OCI-LY3 (cell line): ENCODE results near the gene ZCCHC4.

ENCODE experiments used
- H2AFZ ChIP-seq: fragments of 200-600, 300-600 bp; shearing (Covaris generic); 2 replicates; pipeline ENCODE4 v1.6.0; 2014; ENCODE audit warnings: antibody characterized with exemption, low read depth, low read length
- H3K27ac ChIP-seq: fragments of 200-600, 300-600 bp; sonication (generic); 2 replicates; pipeline ENCODE4 v1.5.1; 2014; ENCODE audit warnings: mild to moderate bottlenecking, low read length, moderate library complexity, mixed read lengths
- H3K27me3 ChIP-seq: fragments of 200-600, 300-600 bp; sonication (generic); 2 replicates; pipeline ENCODE4 v1.6.1; 2014; ENCODE audit warnings: low read depth, low read length, mixed read lengths
- H3K36me3 ChIP-seq: fragments of 200-600, 300-600 bp; sonication (generic); replicated peaks from 2 replicates; pipeline ENCODE3; 2014; ENCODE audit warnings: low read depth, low read length, mixed read lengths
- H3K4me1 ChIP-seq: fragments of 300-600, 200-600 bp; sonication (generic); 2 replicates; pipeline ENCODE4 v1.6.1; 2014; ENCODE audit warnings: low read length, mixed read lengths
- H3K4me2 ChIP-seq: fragments of 200-600, 300-600 bp; sonication (generic); 2 replicates; pipeline ENCODE4 v1.6.1; 2014; ENCODE audit warnings: low read length, mixed read lengths
- H3K4me3 ChIP-seq: fragments of 300-600, 200-600 bp; sonication (generic); 2 replicates; pipeline ENCODE4 v1.5.1; 2014; ENCODE audit warnings: antibody characterized with exemption, mild to moderate bottlenecking, low read length, moderate library complexity
- H3K79me2 ChIP-seq: fragments of 300-600, 200-600 bp; shearing (Covaris generic); 2 replicates; pipeline ENCODE4 v1.6.1; 2014; ENCODE audit warnings: mild to moderate bottlenecking, low read length, mixed read lengths
- H3K9ac ChIP-seq: fragments of 300-600, 200-600 bp; shearing (Covaris generic); 2 replicates; pipeline ENCODE4 v1.6.0; 2014; ENCODE audit warnings: mild to moderate bottlenecking, low read length, moderate library complexity
- H3K9me3 ChIP-seq: fragments of 200-600, 300-600 bp; shearing (Covaris generic); 2 replicates; pipeline ENCODE4 v1.6.1; 2014; ENCODE audit warnings: low read length, mixed read lengths; ENCODE audit not compliant: insufficient read depth
- H4K20me1 ChIP-seq: fragments of 200-600, 300-600 bp; sonication (generic); 2 replicates; pipeline ENCODE4 v1.6.1; 2016; ENCODE audit warnings: low read length, mixed read lengths; ENCODE audit not compliant: insufficient read depth
- EZH2phosphoT487 ChIP-seq: fragments of 200-600 bp; shearing (Covaris generic); IDR thresholded peaks from 2 replicates; pipeline ENCODE4 v1.6.1; 2018; ENCODE audit warnings: antibody characterized with exemption, mixed run types, low read depth
- TF ChIP-seq, protein P1 (sequence below): fragments of 200-600, 300-600 bp; sonication (generic); IDR thresholded peaks from 2 replicates; pipeline ENCODE4 v1.5.1; 2014; ENCODE audit warnings: antibody characterized with exemption, low read length, low read depth

Gene ZCCHC4

DNA sequence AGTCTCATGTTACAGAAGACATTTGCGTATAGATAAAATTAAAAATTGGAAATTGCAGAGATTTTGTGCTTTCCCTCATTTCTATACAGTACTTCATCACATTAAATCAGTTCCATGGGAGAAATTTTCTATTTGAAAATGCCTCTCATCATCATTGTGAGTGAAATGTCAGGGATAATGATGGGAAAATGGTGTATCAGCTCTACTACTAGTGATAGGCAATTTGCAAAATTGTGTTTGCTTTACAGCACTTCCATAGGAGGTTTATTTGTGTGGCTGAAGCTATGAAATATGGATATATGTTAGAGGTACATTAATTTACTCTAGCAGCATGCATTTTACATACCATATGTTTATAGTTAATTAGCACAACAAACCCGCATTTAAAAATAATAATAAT, 43.5 kb downstream of the ZCCHC4 start:
- no peaks in the 10 kb centered on the region for H3K9me3 ChIP-seq
- H3K79me2 ChIP-seq = no peaks in the 10 kb centered on the region
- H3K4me3 ChIP-seq = no peak overlapping the region
- H3K36me3 ChIP-seq = peaks cover 32% of the 10 kb centered on the region
- no peaks in the 10 kb centered on the region for H3K27me3 ChIP-seq
- TF ChIP-seq, protein P1, sequence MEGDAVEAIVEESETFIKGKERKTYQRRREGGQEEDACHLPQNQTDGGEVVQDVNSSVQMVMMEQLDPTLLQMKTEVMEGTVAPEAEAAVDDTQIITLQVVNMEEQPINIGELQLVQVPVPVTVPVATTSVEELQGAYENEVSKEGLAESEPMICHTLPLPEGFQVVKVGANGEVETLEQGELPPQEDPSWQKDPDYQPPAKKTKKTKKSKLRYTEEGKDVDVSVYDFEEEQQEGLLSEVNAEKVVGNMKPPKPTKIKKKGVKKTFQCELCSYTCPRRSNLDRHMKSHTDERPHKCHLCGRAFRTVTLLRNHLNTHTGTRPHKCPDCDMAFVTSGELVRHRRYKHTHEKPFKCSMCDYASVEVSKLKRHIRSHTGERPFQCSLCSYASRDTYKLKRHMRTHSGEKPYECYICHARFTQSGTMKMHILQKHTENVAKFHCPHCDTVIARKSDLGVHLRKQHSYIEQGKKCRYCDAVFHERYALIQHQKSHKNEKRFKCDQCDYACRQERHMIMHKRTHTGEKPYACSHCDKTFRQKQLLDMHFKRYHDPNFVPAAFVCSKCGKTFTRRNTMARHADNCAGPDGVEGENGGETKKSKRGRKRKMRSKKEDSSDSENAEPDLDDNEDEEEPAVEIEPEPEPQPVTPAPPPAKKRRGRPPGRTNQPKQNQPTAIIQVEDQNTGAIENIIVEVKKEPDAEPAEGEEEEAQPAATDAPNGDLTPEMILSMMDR = no peak
- no peak for TF ChIP-seq EZH2phosphoT487
- H3K4me2 ChIP-seq = no peak overlapping the region
- no peak overlapping the region for H3K27ac ChIP-seq
- no peaks in the 10 kb centered on the region for H4K20me1 ChIP-seq
- H3K9ac ChIP-seq = no peak overlapping the region
- H2AFZ ChIP-seq = no peak overlapping the region
- no peaks in the 10 kb centered on the region for H3K4me1 ChIP-seq

GRCh38 chr4:25358515-25359275, 46.1 kb downstream of the ZCCHC4 start:
- no peaks in the 10 kb centered on the region for H3K27me3 ChIP-seq
- no peaks in the 10 kb centered on the region for H3K4me1 ChIP-seq
- TF ChIP-seq, protein P1 = no peak
- TF ChIP-seq EZH2phosphoT487 = no peak
- H4K20me1 ChIP-seq = no peaks in the 10 kb centered on the region
- H3K4me2 ChIP-seq = no peak overlapping the region
- H2AFZ ChIP-seq = no peak overlapping the region
- H3K9me3 ChIP-seq = no peaks in the 10 kb centered on the region
- H3K4me3 ChIP-seq = no peak overlapping the region
- H3K36me3 ChIP-seq = peaks cover 26% of the 10 kb centered on the region
- no peaks in the 10 kb centered on the region for H3K79me2 ChIP-seq
- no peak overlapping the region for H3K27ac ChIP-seq
- no peak overlapping the region for H3K9ac ChIP-seq

DNA sequence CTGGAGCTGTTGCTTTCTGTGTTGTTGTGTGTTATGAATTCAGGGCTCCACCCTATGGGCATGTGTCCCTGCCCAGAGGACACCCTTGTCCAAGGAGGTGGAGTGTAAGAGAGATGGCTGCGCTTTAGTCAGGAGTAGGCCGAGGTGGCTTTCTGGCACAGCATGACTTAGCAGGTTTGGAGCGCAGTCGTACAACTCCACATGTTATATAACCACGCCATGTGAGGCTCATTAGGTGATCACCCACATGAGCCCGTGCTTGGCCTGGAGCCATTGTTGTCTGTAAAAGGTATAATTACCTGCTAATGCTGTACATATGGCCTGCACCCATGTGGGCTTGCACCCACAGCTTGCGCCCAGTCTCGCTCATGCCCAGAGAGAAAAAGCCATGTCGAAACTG, 48.7 kb downstream of the ZCCHC4 start:
- H4K20me1 ChIP-seq = no peaks in the 10 kb centered on the region
- H3K9me3 ChIP-seq = no peaks in the 10 kb centered on the region
- no peaks in the 10 kb centered on the region for H3K4me1 ChIP-seq
- H2AFZ ChIP-seq = no peak overlapping the region
- H3K9ac ChIP-seq = no peak overlapping the region
- no peaks in the 10 kb centered on the region for H3K79me2 ChIP-seq
- H3K36me3 ChIP-seq = peaks cover 35% of the 10 kb centered on the region
- H3K4me2 ChIP-seq = no peak overlapping the region
- no peak for TF ChIP-seq EZH2phosphoT487
- TF ChIP-seq, protein P1 = no peak
- H3K4me3 ChIP-seq = no peak overlapping the region
- H3K27ac ChIP-seq = no peak overlapping the region
- H3K27me3 ChIP-seq = no peaks in the 10 kb centered on the region

- no peaks in the 10 kb centered on the region for H4K20me1 ChIP-seq
Observed at GRCh38 chr4:25367004-25367621, 54.5 kb downstream of the ZCCHC4 start.

More at GRCh38 chr4:25367004-25367621, 54.5 kb downstream of the ZCCHC4 start:
- no peak overlapping the region for H3K27ac ChIP-seq
- no peak overlapping the region for H2AFZ ChIP-seq
- H3K36me3 ChIP-seq = peaks cover 13% of the 10 kb centered on the region
- H3K79me2 ChIP-seq = no peaks in the 10 kb centered on the region
- no peaks in the 10 kb centered on the region for H3K27me3 ChIP-seq
- H3K4me3 ChIP-seq = no peak overlapping the region
- no peak overlapping the region for H3K4me2 ChIP-seq
- no peaks in the 10 kb centered on the region for H3K9me3 ChIP-seq
- TF ChIP-seq, protein P1 = peak; percentile 70
- no peak for TF ChIP-seq EZH2phosphoT487
- H3K4me1 ChIP-seq = no peaks in the 10 kb centered on the region
- no peak overlapping the region for H3K9ac ChIP-seq
